Mammary epithelial cell (primary cell): ENCODE results near the gene GPRC5D.

Experiments
- CTCF ChIP-seq, 2 donors: IDR thresholded peaks in 1 of 2; conservative IDR thresholded peaks in 1 of 2; 2 replicates each; pipeline ENCODE4 v1.5.1; 2011 to 2012; ENCODE audit warnings: inconsistent platforms in 2 of 2, low read length in 2 of 2, mild to moderate bottlenecking in 2 of 2, control low read depth in 1 of 2, low read depth in 1 of 2; ENCODE audit not compliant: insufficient read depth in 1 of 2; ENCODE audit errors: extremely low read depth in 1 of 2
- EZH2 ChIP-seq: IDR thresholded peaks from 2 replicates; pipeline ENCODE4 v1.6.1; 2012; ENCODE audit warnings: low read length, inconsistent platforms, borderline replicate concordance

DNA sequence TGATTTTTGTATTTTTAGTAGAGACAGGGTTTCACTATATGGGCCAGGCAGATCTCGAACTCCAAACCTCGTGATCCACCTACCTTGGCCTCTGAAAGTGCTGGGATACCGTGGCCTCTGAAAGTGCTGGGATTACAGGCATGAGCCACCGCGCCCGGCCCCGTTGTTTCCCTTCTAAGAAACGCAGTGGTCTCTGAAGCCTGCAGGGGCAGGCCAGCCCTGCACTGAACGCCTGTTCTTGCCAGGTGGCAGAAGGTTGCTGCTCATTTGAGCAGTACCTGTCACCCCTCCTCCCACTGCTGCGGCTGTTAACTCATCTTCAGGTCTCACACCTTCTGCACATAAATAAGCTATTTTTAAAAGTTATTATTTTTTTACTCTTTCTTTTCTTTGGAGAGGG lies 36.3 kb downstream of the GPRC5D start:
- TF ChIP-seq CTCF (conservative IDR thresholded peaks at IDR 0.05 in 1 of 2, IDR thresholded peaks at IDR 0.05 in 1 of 2; ENCODE audit: extremely low read depth in 1 of 2, insufficient read depth in 1 of 2, low read depth in 1 of 2, low read length in 2 of 2) (no peak), EZH2 (no peak)
